ENCODE results near the gene CACNA2D2.
A peak's percentile ranks its signal among the peaks of the same experiment; 100 is the strongest.

The CACNA2D2 gene

DNA sequence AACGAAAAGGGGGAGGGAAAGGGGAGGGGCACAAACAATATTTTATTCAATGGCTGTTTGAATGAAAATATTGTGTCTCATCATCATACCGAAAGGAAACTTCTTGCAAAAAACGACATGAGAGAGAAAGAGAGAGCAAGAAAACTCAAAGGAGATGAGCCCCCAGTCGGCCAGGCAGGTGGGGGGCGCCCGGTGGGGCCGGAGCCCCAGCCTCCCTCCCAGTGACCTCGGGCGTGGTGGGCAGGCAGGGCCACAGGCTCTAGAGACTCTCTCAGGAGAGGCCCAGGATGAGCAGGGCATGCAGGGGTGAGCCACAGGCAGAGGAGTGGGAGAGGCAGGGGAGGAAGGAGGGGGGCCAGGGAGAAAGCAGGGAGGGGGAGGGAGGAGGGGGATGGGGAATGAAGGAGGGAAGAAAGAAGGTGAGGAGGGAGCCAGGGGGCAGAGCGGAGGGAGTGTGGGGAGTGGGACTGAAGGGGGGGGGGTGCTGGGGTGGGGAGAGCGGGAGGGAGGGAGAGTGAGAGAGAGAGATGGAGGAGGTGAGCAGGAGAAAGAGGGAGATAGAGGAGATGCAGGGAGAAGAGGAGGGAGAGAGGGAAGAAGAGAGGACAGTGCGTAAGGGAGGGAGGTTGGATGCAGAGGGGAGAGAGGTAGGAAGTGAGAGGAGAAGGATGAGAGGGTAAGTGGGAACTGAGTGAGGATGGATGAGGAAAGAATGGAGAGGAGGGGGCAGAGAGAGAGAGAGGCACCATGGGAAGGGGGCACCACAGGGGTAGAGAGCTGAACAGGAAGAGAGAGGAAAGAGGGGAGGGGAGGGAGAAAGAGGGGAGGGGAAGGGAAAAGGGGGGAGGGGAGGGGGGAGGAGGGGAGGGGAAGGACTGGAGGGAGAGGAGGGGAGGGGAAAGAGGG, 130.0 kb downstream of the CACNA2D2 start:
- TF ChIP-seq, protein P1, sequence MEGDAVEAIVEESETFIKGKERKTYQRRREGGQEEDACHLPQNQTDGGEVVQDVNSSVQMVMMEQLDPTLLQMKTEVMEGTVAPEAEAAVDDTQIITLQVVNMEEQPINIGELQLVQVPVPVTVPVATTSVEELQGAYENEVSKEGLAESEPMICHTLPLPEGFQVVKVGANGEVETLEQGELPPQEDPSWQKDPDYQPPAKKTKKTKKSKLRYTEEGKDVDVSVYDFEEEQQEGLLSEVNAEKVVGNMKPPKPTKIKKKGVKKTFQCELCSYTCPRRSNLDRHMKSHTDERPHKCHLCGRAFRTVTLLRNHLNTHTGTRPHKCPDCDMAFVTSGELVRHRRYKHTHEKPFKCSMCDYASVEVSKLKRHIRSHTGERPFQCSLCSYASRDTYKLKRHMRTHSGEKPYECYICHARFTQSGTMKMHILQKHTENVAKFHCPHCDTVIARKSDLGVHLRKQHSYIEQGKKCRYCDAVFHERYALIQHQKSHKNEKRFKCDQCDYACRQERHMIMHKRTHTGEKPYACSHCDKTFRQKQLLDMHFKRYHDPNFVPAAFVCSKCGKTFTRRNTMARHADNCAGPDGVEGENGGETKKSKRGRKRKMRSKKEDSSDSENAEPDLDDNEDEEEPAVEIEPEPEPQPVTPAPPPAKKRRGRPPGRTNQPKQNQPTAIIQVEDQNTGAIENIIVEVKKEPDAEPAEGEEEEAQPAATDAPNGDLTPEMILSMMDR (IDR thresholded peaks at IDR 0.05; ENCODE audit: insufficient read depth, low read length, missing control alignments), result no peak
- DNase-seq (ENCODE audit: low read depth, low spot score), result no peak
- H3K4me3 ChIP-seq (ENCODE audit: low read depth, low read length), result no peak overlapping the region
- ChIA-PET POLR2A (no interaction called here), CTCF (no interaction called here)

DNA sequence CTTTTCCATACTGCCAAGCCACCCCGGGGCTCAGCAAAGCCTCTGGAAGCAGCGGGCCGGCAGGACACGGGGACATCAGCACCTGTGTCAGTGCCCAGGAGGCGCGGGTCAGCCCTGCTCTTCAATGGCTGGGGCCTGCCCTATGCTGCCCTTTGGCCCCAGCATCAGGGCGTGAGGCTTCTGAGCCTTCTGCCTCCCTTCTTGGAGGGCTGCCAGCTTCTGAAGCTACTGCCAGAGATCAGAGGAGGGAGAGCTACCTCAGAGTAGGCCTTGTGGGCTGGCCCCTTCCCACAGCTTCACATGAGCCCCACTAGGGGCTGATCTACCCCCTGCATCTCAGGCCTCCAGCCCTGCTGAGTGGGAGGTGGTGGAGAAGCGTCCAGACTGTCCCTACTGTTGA, 131.1 kb downstream of the CACNA2D2 start:
- ChIA-PET POLR2A (no interaction called here), CTCF (no interaction called here)
- no peak overlapping the region for H3K4me3 ChIP-seq (ENCODE audit: low read depth, low read length)
- TF ChIP-seq, protein P1 (IDR thresholded peaks at IDR 0.05; ENCODE audit: insufficient read depth, low read length, missing control alignments), result no peak
- no peak for DNase-seq (ENCODE audit: low read depth, low spot score)

DNA sequence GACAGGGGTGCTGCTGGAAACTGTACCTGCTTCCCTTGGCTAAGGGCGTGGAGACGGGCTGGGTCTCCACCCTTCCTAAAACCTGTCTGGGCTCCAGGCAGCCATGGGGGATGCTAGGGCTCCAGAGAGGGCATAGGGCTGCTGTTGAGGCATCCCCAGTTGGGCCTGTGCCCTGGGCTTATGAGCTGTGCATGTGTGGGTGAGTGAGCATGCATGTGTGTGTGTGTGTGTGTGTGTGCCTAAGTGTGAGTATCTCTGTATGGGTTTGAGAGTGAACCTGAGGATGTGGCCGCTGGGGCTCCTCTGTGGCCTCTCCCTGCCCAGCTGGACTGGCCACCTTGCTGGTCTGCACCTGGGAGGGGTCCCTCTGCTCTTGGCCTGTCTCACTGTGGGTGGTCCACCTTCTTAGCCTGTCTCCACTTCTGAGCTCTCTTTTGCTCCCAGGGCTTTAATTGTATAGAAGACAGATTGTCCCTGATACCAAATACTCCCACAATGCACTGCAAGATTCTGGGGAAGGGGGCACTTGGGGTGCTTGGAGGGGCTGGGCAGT, 132.2 kb downstream of the CACNA2D2 start:
- ChIA-PET POLR2A (no interaction called here), CTCF (interaction anchor here (0.5 to 3.2 kb wide), 11 partner anchors 15 to 196 kb away, joined by 3 to 18 read pairs (median 5); partner anchors contain the start of gene C3orf18)
- DNase-seq (ENCODE audit: low read depth, low spot score), result no peak
- TF ChIP-seq, protein P1 (IDR thresholded peaks at IDR 0.05; ENCODE audit: insufficient read depth, low read length, missing control alignments), result no peak
- no peak overlapping the region for H3K4me3 ChIP-seq (ENCODE audit: low read depth, low read length)

DNA sequence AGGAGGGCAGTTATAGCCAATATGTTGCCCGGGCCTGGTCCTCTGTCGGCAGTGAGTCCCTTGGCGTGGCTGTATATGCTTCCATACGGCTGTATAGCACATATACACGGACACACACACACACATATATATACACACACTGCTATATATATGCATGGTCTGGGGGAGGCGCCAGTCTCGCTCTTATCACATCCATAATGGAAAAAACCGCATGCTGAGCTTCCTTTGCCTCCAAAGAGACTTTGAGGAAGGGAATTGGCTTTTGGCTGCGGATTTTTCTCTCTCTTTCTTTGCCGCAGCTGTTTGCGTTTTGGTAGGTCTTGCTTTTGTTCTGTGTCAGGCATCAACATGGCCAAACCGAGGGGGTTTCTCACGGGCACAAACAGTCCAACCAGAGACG, 132.8 kb downstream of the CACNA2D2 start:
- TF ChIP-seq, protein P1 (IDR thresholded peaks at IDR 0.05; ENCODE audit: insufficient read depth, low read length, missing control alignments), result peak; percentile 15
- no peak overlapping the region for H3K4me3 ChIP-seq (ENCODE audit: low read depth, low read length)
- CTCF ChIA-PET, result interaction anchor here (0.5 to 3.2 kb wide), 11 partner anchors 16 to 197 kb away, joined by 3 to 18 read pairs (median 5); partner anchors contain the start of gene C3orf18
- POLR2A ChIA-PET, result no interaction called here
- no peak for DNase-seq (ENCODE audit: low read depth, low spot score)

DNA sequence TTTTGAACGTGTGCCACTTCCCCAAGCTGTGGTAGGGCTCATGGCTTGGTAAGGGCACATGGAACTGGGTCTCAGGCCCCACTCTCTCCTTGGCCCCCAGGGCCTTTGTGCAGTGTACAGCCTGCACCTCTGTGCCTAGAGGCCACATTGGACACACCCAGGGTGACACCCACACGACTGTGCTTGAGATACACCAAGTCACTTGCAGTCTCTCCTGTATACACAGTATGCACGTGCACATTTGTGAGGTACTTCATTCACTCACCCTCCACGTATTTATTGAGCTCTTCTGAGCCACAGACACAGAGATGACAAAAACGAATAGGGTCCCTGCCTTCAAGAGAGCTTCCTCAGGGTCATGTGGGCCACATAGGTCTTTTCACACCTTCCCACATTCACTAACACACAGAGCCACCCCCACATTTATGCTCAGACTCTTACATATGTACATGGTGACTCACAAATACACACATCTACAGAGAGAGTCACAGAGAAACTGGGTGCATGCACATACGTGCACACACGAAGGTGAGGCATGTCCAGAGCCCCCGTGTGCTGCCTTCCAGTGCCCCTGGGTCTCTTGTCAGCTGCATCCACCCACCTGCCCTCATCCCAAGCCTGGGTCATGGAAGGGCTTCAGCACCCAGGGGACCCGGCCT, 134.3 kb downstream of the CACNA2D2 start:
- CTCF ChIA-PET, result interaction anchor here (0.8 to 3.2 kb wide), 5 partner anchors 154 to 186 kb away, joined by 3 to 18 read pairs (median 5); no protein-coding TSS in a partner anchor
- POLR2A ChIA-PET, result interaction anchor here (0.6 kb wide), 1 partner anchor 9 kb away, joined by 3 read pairs; no protein-coding TSS in a partner anchor
- TF ChIP-seq, protein P1 (IDR thresholded peaks at IDR 0.05; ENCODE audit: insufficient read depth, low read length, missing control alignments), result no peak
- H3K4me3 ChIP-seq (ENCODE audit: low read depth, low read length), result no peak overlapping the region
- DNase-seq (ENCODE audit: low read depth, low spot score), result no peak

DNA sequence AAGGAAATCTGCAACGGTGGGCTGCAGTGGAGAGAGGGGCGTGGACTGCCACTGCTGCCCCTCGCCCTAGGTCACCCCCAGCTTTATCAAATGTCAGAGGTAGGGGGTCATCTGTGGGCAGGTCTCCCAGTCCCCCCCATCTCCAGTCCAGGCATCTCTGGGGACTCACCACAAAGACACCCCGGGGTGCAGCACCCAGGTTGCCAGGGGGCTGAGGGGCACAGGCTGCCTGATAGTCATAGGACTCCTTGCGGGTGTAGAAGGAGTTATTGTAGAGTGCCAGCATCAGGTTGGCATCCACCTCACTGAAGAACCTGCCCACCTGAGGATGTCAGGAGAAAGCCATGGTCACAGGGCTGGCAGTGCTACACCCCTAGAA, 137.6 kb downstream of the CACNA2D2 start:
- DNase-seq (ENCODE audit: low read depth, low spot score), result no peak
- POLR2A ChIA-PET, result no interaction called here
- CTCF ChIA-PET, result interaction anchor here (1.2 to 1.7 kb wide), 3 partner anchors 15 to 184 kb away, joined by 3 to 5 read pairs (median 5); partner anchors contain the start of genes CYB561D2 and NPRL2
- TF ChIP-seq, protein P1 (IDR thresholded peaks at IDR 0.05; ENCODE audit: insufficient read depth, low read length, missing control alignments), result no peak
- H3K4me3 ChIP-seq (ENCODE audit: low read depth, low read length), result no peak overlapping the region
